GM12872 (cell line): ENCODE data around the gene NDST1.

Source experiments
- CTCF ChIP-seq: IDR thresholded peaks from 3 replicates; pipeline ENCODE4 v1.5.1; 2011; ENCODE audit warnings: low read depth, mild to moderate bottlenecking, low read length, moderate library complexity; ENCODE audit not compliant: insufficient read depth

Gene NDST1

GRCh38 chr5:150503977-150504620 is 3.8 kb upstream of the NDST1 start:
- no peak for TF ChIP-seq CTCF

- no peak for TF ChIP-seq CTCF
These were observed 2.9 kb upstream of the NDST1 start for GRCh38 chr5:150505041-150505511.

- no peak for TF ChIP-seq CTCF
These were observed 2.1 kb upstream of the NDST1 start for GRCh38 chr5:150505816-150506215.

GRCh38 chr5:150506571-150507473 is 1.1 kb upstream of the NDST1 start:
- TF ChIP-seq CTCF: no peak

GRCh38 chr5:150508277-150508640 is 328 bp downstream of the NDST1 start:
- no peak for TF ChIP-seq CTCF

GRCh38 chr5:150508828-150509227 is 897 bp downstream of the NDST1 start:
- TF ChIP-seq CTCF: no peak

- TF ChIP-seq CTCF: no peak
These were observed 2.1 kb downstream of the NDST1 start for GRCh38 chr5:150509992-150510391.
